Right cardiac atrium (tissue), 5 donors: ENCODE results near the gene JSRP1. TPM values are rescaled to one million over a fixed set of nuclear protein-coding genes. Genes with fewer than 3 reads are reported as not detected.

Source experiments
- ATAC-seq, 2 donors: fragments of 200-7000 bp; cut with Tn5 transposase; one replicate each; pipeline versions ENCODE4 v1.8.0 to v1.9.1; 2020; ENCODE audit warnings: moderate library complexity in 2 of 2, mild to moderate bottlenecking in 1 of 2
- DNase-seq, 3 donors: peaks; one replicate each; pipeline ENCODE4 v3.0.0-alpha.2; 2020
- H3K27ac ChIP-seq: one replicate; pipeline ENCODE4 v1.5.1; 2013; ENCODE audit warnings: mild to moderate bottlenecking, low read length, control low read depth, moderate library complexity
- H3K27me3 ChIP-seq: one replicate; pipeline ENCODE4 v1.6.1; 2013; ENCODE audit not compliant: control insufficient read depth, insufficient read depth
- H3K4me1 ChIP-seq: one replicate; pipeline ENCODE4 v1.6.1; 2013; ENCODE audit warnings: low read length; ENCODE audit not compliant: control insufficient read depth, insufficient read depth
- H3K4me3 ChIP-seq: one replicate; pipeline ENCODE4 v1.5.1; 2013; ENCODE audit warnings: low read length, control low read depth
- H3K9me3 ChIP-seq: one replicate; pipeline ENCODE4 v1.6.1; 2013; ENCODE audit warnings: low read length; ENCODE audit not compliant: control insufficient read depth
- WGBS: extraction: QIAGEN DNeasy Blood & Tissue Kit; methylation state at CpG from one replicate; pipeline ENCODE4 v1.1.7; 2013; 5-methylcytosine and 5-hydroxymethylcytosine counted together
- intact Hi-C, 4 donors: fragments of 100-400 bp; cut with DNase I; formaldehyde crosslinking; loops; one replicate each; pipeline versions ENCODE4 v1.11.0 to v1.14.0; 2022 to 2023
- polyA plus RNA-seq: library from polyadenylated mRNA; stranded (reverse); fragments of 200-250 nt; gene quantifications from one replicate; pipeline ENCODE4 v1.2.3, GENCODE V29; 2013
- total RNA-seq, 4 donors: library from RNA; stranded (reverse); fragmentation: NEBNext Ultra II Directional; extraction: Animal tissue kit (Norgen Biotek cat#: 25700); gene quantifications; one replicate each; pipeline ENCODE4 v1.2.1, GENCODE V29; 2021
- donor health status: healthy with polysubstance abuse.
- donor health status: DM: no; HTN: yes; CAD: no.
- donor health status: DM: no; HTN: no; CAD: no.
- donor health status: DM: no; HTN: yes; CAD: no; lungs with severe emphysema.
- donor health status: DM: yes; HTN: yes; CAD: no.

The JSRP1 gene
- total and polyA plus RNA-seq, 5 donors = 0.75 TPM; not detected in 4

- WGBS = 45% methylated on average over 6 of the region's 6 CpGs
- peaks cover 9% of the 10 kb centered on the region for H3K4me1 ChIP-seq
- intact Hi-C loops = loop anchor here (5.0 to 10.0 kb wide), 5 partner anchors 37 to 92 kb away; partner anchors contain the start of genes LSM7 (in 1 of the 4) and SPPL2B (in 1 of the 4)
Observed at GRCh38 chr19:2234996-2235380, 21.2 kb downstream of the JSRP1 start.

GRCh38 chr19:2233601-2234280 lies 22.5 kb downstream of the JSRP1 start:
- WGBS = 90% methylated on average over 25 of the region's 25 CpGs
- intact Hi-C loops = loop anchor here in 3 of 4 donors (10.0 kb wide), 2 partner anchors 59 to 81 kb away; no protein-coding TSS in a partner anchor
- no peaks in the 10 kb centered on the region for H3K9me3 ChIP-seq
- H3K4me3 ChIP-seq = no peak overlapping the region
- peaks cover 9% of the 10 kb centered on the region for H3K4me1 ChIP-seq
- DNase-seq (no peak), ATAC-seq (no peak)
- H3K27me3 ChIP-seq = no peaks in the 10 kb centered on the region
- no peak overlapping the region for H3K27ac ChIP-seq

More at GRCh38 chr19:2234996-2235380, 21.2 kb downstream of the JSRP1 start:
- peak overlapping the region; percentile 1 for H3K27ac ChIP-seq
- no peaks in the 10 kb centered on the region for H3K27me3 ChIP-seq
- DNase-seq (no peak), ATAC-seq (no peak)
- peak overlapping the region; percentile 92 for H3K4me3 ChIP-seq
- no peaks in the 10 kb centered on the region for H3K9me3 ChIP-seq

- peaks cover 4% of the 10 kb centered on the region for H3K4me1 ChIP-seq
- H3K4me3 ChIP-seq = no peak overlapping the region
- ATAC-seq (no peak), DNase-seq (no peak)
- WGBS = 83% methylated on average over 30 of the region's 30 CpGs
- intact Hi-C loops = loop anchor here in 3 of 4 donors (10.0 kb wide), 2 partner anchors 58 to 82 kb away; no protein-coding TSS in a partner anchor
- H3K9me3 ChIP-seq = no peaks in the 10 kb centered on the region
- no peaks in the 10 kb centered on the region for H3K27me3 ChIP-seq
- no peak overlapping the region for H3K27ac ChIP-seq
Observed at GRCh38 chr19:2232286-2233151, 23.7 kb downstream of the JSRP1 start.

- Histone ChIP-seq H3K27ac (no peak overlapping the region), H3K9me3 (no peaks in the 10 kb centered on the region), H3K4me3 (no peak overlapping the region), H3K27me3 (no peaks in the 10 kb centered on the region), H3K4me1 (peaks cover 2% of the 10 kb centered on the region)
- no peak for ATAC-seq
- no peak for DNase-seq
- intact Hi-C loops = loop anchor here in 3 of 4 donors (10.0 kb wide), 2 partner anchors 57 to 83 kb away; no protein-coding TSS in a partner anchor
- 74% methylated on average over 21 of the region's 21 CpGs for WGBS
Observed at GRCh38 chr19:2231621-2232221, 24.5 kb downstream of the JSRP1 start.

- intact Hi-C loops = loop anchor here in 3 of 4 donors (10.0 kb wide), 2 partner anchors 56 to 84 kb away; no protein-coding TSS in a partner anchor
- 67% methylated on average over 12 of the region's 12 CpGs for WGBS
- no peaks in the 10 kb centered on the region for H3K27me3 ChIP-seq
- peak in 2 of 3 donors; percentile 48 to 74 for DNase-seq
- ATAC-seq = peak; percentile 1
- no peak overlapping the region for H3K4me3 ChIP-seq
- H3K27ac ChIP-seq = no peak overlapping the region
- H3K4me1 ChIP-seq = peaks cover 2% of the 10 kb centered on the region
- H3K9me3 ChIP-seq = no peaks in the 10 kb centered on the region
Observed at GRCh38 chr19:2230807-2231533, 25.2 kb downstream of the JSRP1 start.

- intact Hi-C loops = loop anchor here in 3 of 4 donors (10.0 kb wide), 2 partner anchors 55 to 85 kb away; no protein-coding TSS in a partner anchor
- ATAC-seq (no peak), DNase-seq (no peak)
- Histone ChIP-seq H3K4me1 (peaks cover 2% of the 10 kb centered on the region), H3K4me3 (no peak overlapping the region), H3K9me3 (no peaks in the 10 kb centered on the region), H3K27me3 (no peaks in the 10 kb centered on the region), H3K27ac (no peak overlapping the region)
- 88% methylated on average over 43 of the region's 43 CpGs for WGBS
Observed at GRCh38 chr19:2230033-2230531, 26.1 kb downstream of the JSRP1 start.

- DNase-seq = no peak
- Histone ChIP-seq H3K4me3 (no peak overlapping the region), H3K9me3 (no peaks in the 10 kb centered on the region), H3K4me1 (no peaks in the 10 kb centered on the region), H3K27me3 (no peaks in the 10 kb centered on the region), H3K27ac (no peak overlapping the region)
- WGBS = 93% methylated on average over 45 of the region's 45 CpGs
- intact Hi-C loops = loop anchor here in 3 of 4 donors (10.0 kb wide), 3 partner anchors 55 to 85 kb away; partner anchors contain the start of gene AP3D1 (in 1 of the 3)
- no peak for ATAC-seq
Observed at GRCh38 chr19:2229103-2230032, 26.8 kb downstream of the JSRP1 start.

GRCh38 chr19:2228157-2229030 lies 27.8 kb downstream of the JSRP1 start:
- H3K27me3 ChIP-seq = no peaks in the 10 kb centered on the region
- ATAC-seq (no peak), DNase-seq (no peak)
- 91% methylated on average over 48 of the region's 48 CpGs for WGBS
- H3K9me3 ChIP-seq = no peaks in the 10 kb centered on the region
- no peaks in the 10 kb centered on the region for H3K4me1 ChIP-seq
- intact Hi-C loops = loop anchor here in 1 of 4 donors (10.0 kb wide), 1 partner anchor 74 kb away; the partner anchor contains the start of gene AP3D1
- no peak overlapping the region for H3K27ac ChIP-seq
- H3K4me3 ChIP-seq = no peak overlapping the region
